Muscle layer of duodenum (tissue), 2 donors: ENCODE measurements around the gene ASMTL.
"Not testable (repeated sequence)": the region's sequence is repeated elsewhere in the genome, so short reads cannot be mapped to it uniquely, and the experiment has no call there.

ENCODE experiments used
- H3K27ac ChIP-seq: one replicate; pipeline ENCODE4 v1.7.0; 2013; ENCODE audit warnings: mild to moderate bottlenecking, low read length
- H3K27me3 ChIP-seq: one replicate; pipeline ENCODE4 v1.7.0; 2013; ENCODE audit warnings: low read depth, mild to moderate bottlenecking, control low read depth, low read length
- H3K36me3 ChIP-seq, 2 donors: one replicate each; pipeline ENCODE4 v1.7.0; 2013; ENCODE audit warnings: low read length in 2 of 2, control low read depth in 1 of 2, mild to moderate bottlenecking in 1 of 2; ENCODE audit not compliant: insufficient read depth in 2 of 2, control insufficient read depth in 1 of 2
- H3K4me1 ChIP-seq, 2 donors: one replicate each; pipeline ENCODE4 v1.7.0; 2013; ENCODE audit warnings: low read length in 2 of 2, mild to moderate bottlenecking in 2 of 2, control low read depth in 1 of 2, moderate library complexity in 1 of 2; ENCODE audit not compliant: insufficient read depth in 2 of 2, control insufficient read depth in 1 of 2
- H3K4me3 ChIP-seq, 2 donors: one replicate each; pipeline ENCODE4 v1.7.0; 2013; ENCODE audit warnings: low read length in 2 of 2, low read depth in 1 of 2, mild to moderate bottlenecking in 1 of 2
- H3K9me3 ChIP-seq, 2 donors: one replicate each; pipeline ENCODE4 v1.7.0; 2013; ENCODE audit warnings: low read length in 2 of 2, control low read depth in 1 of 2, mild to moderate bottlenecking in 1 of 2; ENCODE audit not compliant: control insufficient read depth in 1 of 2
- donor health status: healthy.

ASMTL gene

DNA sequence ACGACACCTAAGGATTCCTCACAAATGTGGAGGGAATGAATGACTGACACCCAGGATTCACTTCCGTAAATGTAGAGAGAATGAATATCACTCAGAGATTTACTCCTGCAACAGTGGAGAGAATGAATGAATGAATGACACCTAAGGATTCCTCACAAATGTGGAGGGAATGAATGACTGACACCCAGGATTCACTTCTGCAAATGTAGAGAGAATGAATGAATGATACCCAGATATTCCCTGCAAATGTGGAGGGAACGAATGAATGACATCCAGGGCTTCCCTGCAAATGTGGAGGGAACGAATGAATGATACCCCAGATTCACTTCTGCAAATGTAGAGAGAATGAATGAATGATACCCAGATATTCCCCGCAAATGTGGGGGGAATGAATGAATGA lies 36.6 kb upstream of the ASMTL start:
- H3K4me1 ChIP-seq, H3K27me3 ChIP-seq, H3K36me3 ChIP-seq, H3K9me3 ChIP-seq, H3K4me3 ChIP-seq, H3K27ac ChIP-seq: not testable (repeated sequence)

GRCh38 chrX:1488745-1489144 lies 36.0 kb upstream of the ASMTL start:
- no peak overlapping the region for H3K27ac ChIP-seq
- H3K4me1 ChIP-seq: peaks cover 0 to 3% of the 10 kb centered on the region in 2 donors
- no peak overlapping the region for H3K4me3 ChIP-seq
- no peaks in the 10 kb centered on the region for H3K9me3 ChIP-seq
- no peaks in the 10 kb centered on the region for H3K27me3 ChIP-seq
- H3K36me3 ChIP-seq: no peaks in the 10 kb centered on the region

DNA sequence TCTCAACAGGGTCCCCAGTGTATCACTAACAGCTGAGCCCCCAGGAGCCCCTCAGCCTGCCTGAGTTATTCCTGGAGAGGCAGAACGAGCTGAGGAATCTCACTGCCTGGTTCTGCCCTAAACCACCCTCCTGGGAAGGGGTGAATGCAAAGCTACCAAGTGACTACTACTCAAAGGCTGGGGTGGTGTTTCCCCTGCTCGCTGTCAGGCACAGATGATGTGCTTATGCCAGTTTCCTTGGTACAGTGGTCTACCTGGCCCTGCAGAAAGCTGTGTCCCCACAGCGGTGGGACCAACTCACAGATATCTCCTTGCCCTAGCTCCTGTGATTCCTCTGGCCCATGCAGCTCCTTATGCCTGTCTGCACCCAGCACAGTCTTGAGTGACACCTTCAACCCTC lies 35.4 kb upstream of the ASMTL start:
- H3K4me3 ChIP-seq: no peak overlapping the region
- H3K27ac ChIP-seq: no peak overlapping the region
- H3K9me3 ChIP-seq: no peaks in the 10 kb centered on the region
- H3K36me3 ChIP-seq: no peaks in the 10 kb centered on the region
- no peaks in the 10 kb centered on the region for H3K27me3 ChIP-seq
- no peaks in the 10 kb centered on the region for H3K4me1 ChIP-seq

- H3K9me3 ChIP-seq: no peaks in the 10 kb centered on the region
- no peaks in the 10 kb centered on the region for H3K4me1 ChIP-seq
- H3K4me3 ChIP-seq: no peak overlapping the region
- H3K27ac ChIP-seq: no peak overlapping the region
- H3K27me3 ChIP-seq: no peaks in the 10 kb centered on the region
- no peaks in the 10 kb centered on the region for H3K36me3 ChIP-seq
Measured at GRCh38 chrX:1487401-1487800, 34.7 kb upstream of the ASMTL start.

DNA sequence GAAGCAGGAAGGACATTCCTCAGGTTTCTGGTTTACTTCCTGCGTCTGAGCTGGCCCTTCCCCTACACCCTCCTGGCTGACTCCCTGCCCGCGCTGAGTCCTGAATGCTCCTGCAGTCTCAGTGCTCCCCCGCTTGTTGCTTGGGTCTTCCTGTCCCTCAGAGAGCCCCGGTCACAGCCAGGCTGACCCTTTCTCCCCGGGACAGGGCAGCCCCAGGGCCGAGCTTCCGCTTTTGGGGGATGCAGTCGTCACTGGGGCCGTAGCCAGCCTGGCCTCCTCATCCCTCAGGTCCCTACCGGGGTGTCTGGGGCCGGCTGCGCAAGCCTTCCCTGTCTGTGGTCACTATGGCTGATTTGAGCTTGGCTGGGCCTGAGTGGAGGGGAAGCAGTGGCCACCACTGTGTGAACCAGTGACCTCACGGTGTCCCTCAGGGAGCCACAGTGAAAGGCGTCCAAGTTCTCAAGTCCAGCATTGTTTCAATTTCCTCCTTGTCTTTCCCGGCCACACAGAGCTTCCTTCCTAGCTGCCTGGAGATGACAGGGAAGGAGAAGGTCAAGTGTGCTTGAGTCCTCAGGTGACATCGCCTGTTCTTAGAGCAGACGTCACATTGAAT lies 34.1 kb upstream of the ASMTL start:
- no peaks in the 10 kb centered on the region for H3K27me3 ChIP-seq
- no peaks in the 10 kb centered on the region for H3K9me3 ChIP-seq
- no peak overlapping the region for H3K4me3 ChIP-seq
- no peaks in the 10 kb centered on the region for H3K36me3 ChIP-seq
- no peak overlapping the region for H3K27ac ChIP-seq
- no peaks in the 10 kb centered on the region for H3K4me1 ChIP-seq

DNA sequence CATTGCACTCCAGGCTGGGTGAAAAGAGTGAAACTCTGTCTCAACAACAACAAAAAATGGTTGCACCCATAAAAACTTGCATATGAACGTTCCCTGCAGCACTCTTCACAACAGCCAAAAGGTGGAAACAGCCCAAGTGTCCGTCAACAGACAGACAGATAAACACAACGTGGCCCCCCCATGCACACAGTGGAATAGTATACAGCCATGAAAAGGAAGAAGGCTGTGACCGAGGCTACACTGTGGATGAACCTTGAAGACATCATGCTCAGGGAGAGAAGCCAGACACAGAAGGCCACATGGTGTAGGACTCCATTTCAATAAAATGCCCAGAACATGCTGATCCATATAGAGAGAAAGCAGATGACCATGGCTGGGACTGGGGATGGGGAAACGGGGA lies 33.5 kb upstream of the ASMTL start:
- Histone ChIP-seq H3K4me1 (peaks cover 0 to 4% of the 10 kb centered on the region in 2 donors), H3K27me3 (no peaks in the 10 kb centered on the region), H3K4me3 (no peak overlapping the region), H3K27ac (no peak overlapping the region), H3K36me3 (no peaks in the 10 kb centered on the region), H3K9me3 (no peaks in the 10 kb centered on the region)

GRCh38 chrX:1485033-1485432 lies 32.3 kb upstream of the ASMTL start:
- peaks cover 0 to 4% of the 10 kb centered on the region in 2 donors for H3K4me1 ChIP-seq
- no peak overlapping the region for H3K4me3 ChIP-seq
- no peaks in the 10 kb centered on the region for H3K36me3 ChIP-seq
- no peak overlapping the region for H3K27ac ChIP-seq
- peaks cover 0 to 1% of the 10 kb centered on the region in 2 donors for H3K9me3 ChIP-seq
- no peaks in the 10 kb centered on the region for H3K27me3 ChIP-seq

GRCh38 chrX:1484638-1485019 lies 31.9 kb upstream of the ASMTL start:
- peaks cover 0 to 5% of the 10 kb centered on the region in 2 donors for H3K9me3 ChIP-seq
- H3K4me3 ChIP-seq: no peak overlapping the region
- H3K36me3 ChIP-seq: no peaks in the 10 kb centered on the region
- H3K27me3 ChIP-seq: no peaks in the 10 kb centered on the region
- no peak overlapping the region for H3K27ac ChIP-seq
- peaks cover 0 to 4% of the 10 kb centered on the region in 2 donors for H3K4me1 ChIP-seq

GRCh38 chrX:1483843-1484637 lies 31.3 kb upstream of the ASMTL start:
- no peak overlapping the region for H3K27ac ChIP-seq
- no peaks in the 10 kb centered on the region for H3K27me3 ChIP-seq
- no peak overlapping the region for H3K4me3 ChIP-seq
- peaks cover 0 to 5% of the 10 kb centered on the region in 2 donors for H3K9me3 ChIP-seq
- H3K36me3 ChIP-seq: no peaks in the 10 kb centered on the region
- H3K4me1 ChIP-seq: peaks cover 0 to 4% of the 10 kb centered on the region in 2 donors

DNA sequence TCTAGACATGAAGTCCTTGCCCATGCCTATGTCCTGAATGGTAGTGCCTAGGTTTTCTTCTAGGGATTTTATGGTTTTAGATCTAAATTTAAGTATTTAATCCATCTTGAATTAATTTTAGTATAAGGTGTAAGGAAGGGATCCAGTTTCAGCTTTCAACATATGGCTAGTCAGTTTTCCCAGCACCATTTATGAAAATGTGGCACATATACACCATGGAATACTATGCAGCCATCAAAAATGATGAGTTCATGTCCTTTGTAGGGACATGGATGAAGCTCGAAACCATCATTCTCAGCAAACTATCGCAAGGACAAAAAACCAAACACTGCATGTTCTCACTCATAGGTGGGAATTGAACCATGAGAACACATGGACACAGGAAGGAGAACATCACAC lies 29.8 kb upstream of the ASMTL start:
- not testable (repeated sequence) for H3K27me3 ChIP-seq, H3K4me3 ChIP-seq, H3K36me3 ChIP-seq, H3K9me3 ChIP-seq, H3K4me1 ChIP-seq
- H3K27ac ChIP-seq: peak overlapping the region; percentile 75

- Histone ChIP-seq H3K27ac (peak overlapping the region; percentile 75), H3K36me3 (no peaks in the 10 kb centered on the region), H3K4me1 (peaks cover 0 to 4% of the 10 kb centered on the region in 2 donors), H3K27me3 (no peaks in the 10 kb centered on the region), H3K4me3 (peak overlapping the region in 1 of 2 donors; percentile 30), H3K9me3 (peaks cover 0 to 5% of the 10 kb centered on the region in 2 donors)
Measured at GRCh38 chrX:1481636-1482529, 29.2 kb upstream of the ASMTL start.
